HG03196 (cell line): ENCODE measurements around the gene PLCD3.

Experiments
- ATAC-seq: cut with Tn5 transposase; IDR thresholded peaks from one replicate; pipeline ENCODE4 v1.9.1; 2021; ENCODE audit not compliant: unreplicated experiment

Gene PLCD3

GRCh38 chr17:45117848-45118646 lies 14.3 kb downstream of the PLCD3 start:
- no peak for ATAC-seq

GRCh38 chr17:45117334-45117733 lies 15.0 kb downstream of the PLCD3 start:
- ATAC-seq: no peak

- ATAC-seq: no peak
Observed at GRCh38 chr17:45116434-45117016, 15.8 kb downstream of the PLCD3 start.

- no peak for ATAC-seq
Observed at GRCh38 chr17:45115871-45116270, 16.4 kb downstream of the PLCD3 start.

- ATAC-seq: no peak
Observed at GRCh38 chr17:45115015-45115625, 17.2 kb downstream of the PLCD3 start.

GRCh38 chr17:45114117-45114932 lies 18.0 kb downstream of the PLCD3 start:
- ATAC-seq: no peak

- no peak for ATAC-seq
Observed at GRCh38 chr17:45113424-45113754, 18.9 kb downstream of the PLCD3 start.

GRCh38 chr17:45112559-45113423 lies 19.5 kb downstream of the PLCD3 start:
- no peak for ATAC-seq

GRCh38 chr17:45111850-45112249 lies 20.5 kb downstream of the PLCD3 start:
- no peak for ATAC-seq

- ATAC-seq: no peak
Observed at GRCh38 chr17:45110676-45111611, 21.4 kb downstream of the PLCD3 start.

- ATAC-seq: no peak
Observed at GRCh38 chr17:45108595-45109521, 23.5 kb downstream of the PLCD3 start.

- ATAC-seq: no peak
Observed at GRCh38 chr17:45108051-45108450, 24.3 kb downstream of the PLCD3 start.

- ATAC-seq: no peak
Observed at GRCh38 chr17:45107293-45108010, 24.9 kb downstream of the PLCD3 start.

GRCh38 chr17:45106582-45106981 lies 25.7 kb downstream of the PLCD3 start:
- no peak for ATAC-seq

GRCh38 chr17:45106096-45106495 lies 26.2 kb downstream of the PLCD3 start:
- no peak for ATAC-seq

- ATAC-seq: no peak
Observed at GRCh38 chr17:45104907-45105624, 27.2 kb downstream of the PLCD3 start.

GRCh38 chr17:45104497-45104896 lies 27.8 kb downstream of the PLCD3 start:
- no peak for ATAC-seq
